Panc1 (cell line): ENCODE results near the gene CNTNAP1.

Experiments used
- POLR2AphosphoS5 ChIP-seq: IDR thresholded peaks from 2 replicates; pipeline ENCODE4 v1.6.1; 2012; ENCODE audit warnings: mild to moderate bottlenecking, low read depth, low read length, moderate library complexity
- SIN3A ChIP-seq: IDR thresholded peaks from 2 replicates; pipeline ENCODE4 v1.6.1; 2012; ENCODE audit warnings: low read depth, mild to moderate bottlenecking, low read length, moderate library complexity, borderline replicate concordance; ENCODE audit not compliant: insufficient read depth
- TCF7L2 ChIP-seq: IDR thresholded peaks from 2 replicates; pipeline ENCODE4 v1.6.1; 2011; ENCODE audit warnings: mild to moderate bottlenecking, low read depth, low read length, inconsistent platforms
- TF ChIP-seq, protein P1 (sequence below): fragments of 450-650 bp; IDR thresholded peaks from 2 replicates; pipeline ENCODE4 v1.5.1; 2017; ENCODE audit warnings: mild to moderate bottlenecking
- TF ChIP-seq, protein P2 (sequence below), 2 experiments: IDR thresholded peaks; 2 replicates each; pipeline ENCODE4 v1.6.1; 2011 to 2012; ENCODE audit warnings: low read depth in 2 of 2, control low read depth in 1 of 2, low read length in 1 of 2, mild to moderate bottlenecking in 1 of 2, moderate library complexity in 1 of 2; ENCODE audit not compliant: insufficient read depth in 1 of 2

DNA sequence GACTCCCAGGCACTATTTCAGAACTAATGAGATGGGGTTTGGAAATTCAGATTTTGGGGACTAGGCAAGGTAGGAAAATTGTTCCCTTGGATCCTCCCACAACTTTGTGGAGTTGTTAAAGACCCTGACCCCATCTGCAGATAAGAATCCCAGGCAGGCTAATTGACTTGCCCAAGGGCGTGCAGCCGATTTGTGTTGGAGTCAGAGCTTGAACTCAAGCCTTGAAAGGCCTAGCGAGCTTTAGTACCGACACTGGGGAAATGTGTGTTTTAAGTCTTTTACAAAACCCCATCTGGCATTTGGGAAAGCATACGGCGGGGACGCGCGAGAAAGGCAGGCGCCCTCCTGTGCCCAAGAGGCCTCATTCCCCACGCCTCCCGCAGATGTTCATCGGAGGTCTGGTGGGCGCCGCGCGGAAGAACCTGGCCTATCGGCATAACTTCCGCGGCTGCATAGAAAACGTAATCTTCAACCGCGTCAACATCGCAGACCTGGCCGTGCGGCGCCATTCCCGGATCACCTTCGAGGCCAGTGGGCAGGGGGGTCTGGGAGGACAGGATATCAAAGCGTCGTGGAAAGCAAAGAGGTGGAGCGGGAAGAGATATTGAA, 4.3 kb downstream of the CNTNAP1 start:
- TF ChIP-seq, protein P1, sequence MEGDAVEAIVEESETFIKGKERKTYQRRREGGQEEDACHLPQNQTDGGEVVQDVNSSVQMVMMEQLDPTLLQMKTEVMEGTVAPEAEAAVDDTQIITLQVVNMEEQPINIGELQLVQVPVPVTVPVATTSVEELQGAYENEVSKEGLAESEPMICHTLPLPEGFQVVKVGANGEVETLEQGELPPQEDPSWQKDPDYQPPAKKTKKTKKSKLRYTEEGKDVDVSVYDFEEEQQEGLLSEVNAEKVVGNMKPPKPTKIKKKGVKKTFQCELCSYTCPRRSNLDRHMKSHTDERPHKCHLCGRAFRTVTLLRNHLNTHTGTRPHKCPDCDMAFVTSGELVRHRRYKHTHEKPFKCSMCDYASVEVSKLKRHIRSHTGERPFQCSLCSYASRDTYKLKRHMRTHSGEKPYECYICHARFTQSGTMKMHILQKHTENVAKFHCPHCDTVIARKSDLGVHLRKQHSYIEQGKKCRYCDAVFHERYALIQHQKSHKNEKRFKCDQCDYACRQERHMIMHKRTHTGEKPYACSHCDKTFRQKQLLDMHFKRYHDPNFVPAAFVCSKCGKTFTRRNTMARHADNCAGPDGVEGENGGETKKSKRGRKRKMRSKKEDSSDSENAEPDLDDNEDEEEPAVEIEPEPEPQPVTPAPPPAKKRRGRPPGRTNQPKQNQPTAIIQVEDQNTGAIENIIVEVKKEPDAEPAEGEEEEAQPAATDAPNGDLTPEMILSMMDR: no peak
- TF ChIP-seq POLR2AphosphoS5 (no peak), SIN3A (no peak), TCF7L2 (no peak)
- TF ChIP-seq, protein P2, sequence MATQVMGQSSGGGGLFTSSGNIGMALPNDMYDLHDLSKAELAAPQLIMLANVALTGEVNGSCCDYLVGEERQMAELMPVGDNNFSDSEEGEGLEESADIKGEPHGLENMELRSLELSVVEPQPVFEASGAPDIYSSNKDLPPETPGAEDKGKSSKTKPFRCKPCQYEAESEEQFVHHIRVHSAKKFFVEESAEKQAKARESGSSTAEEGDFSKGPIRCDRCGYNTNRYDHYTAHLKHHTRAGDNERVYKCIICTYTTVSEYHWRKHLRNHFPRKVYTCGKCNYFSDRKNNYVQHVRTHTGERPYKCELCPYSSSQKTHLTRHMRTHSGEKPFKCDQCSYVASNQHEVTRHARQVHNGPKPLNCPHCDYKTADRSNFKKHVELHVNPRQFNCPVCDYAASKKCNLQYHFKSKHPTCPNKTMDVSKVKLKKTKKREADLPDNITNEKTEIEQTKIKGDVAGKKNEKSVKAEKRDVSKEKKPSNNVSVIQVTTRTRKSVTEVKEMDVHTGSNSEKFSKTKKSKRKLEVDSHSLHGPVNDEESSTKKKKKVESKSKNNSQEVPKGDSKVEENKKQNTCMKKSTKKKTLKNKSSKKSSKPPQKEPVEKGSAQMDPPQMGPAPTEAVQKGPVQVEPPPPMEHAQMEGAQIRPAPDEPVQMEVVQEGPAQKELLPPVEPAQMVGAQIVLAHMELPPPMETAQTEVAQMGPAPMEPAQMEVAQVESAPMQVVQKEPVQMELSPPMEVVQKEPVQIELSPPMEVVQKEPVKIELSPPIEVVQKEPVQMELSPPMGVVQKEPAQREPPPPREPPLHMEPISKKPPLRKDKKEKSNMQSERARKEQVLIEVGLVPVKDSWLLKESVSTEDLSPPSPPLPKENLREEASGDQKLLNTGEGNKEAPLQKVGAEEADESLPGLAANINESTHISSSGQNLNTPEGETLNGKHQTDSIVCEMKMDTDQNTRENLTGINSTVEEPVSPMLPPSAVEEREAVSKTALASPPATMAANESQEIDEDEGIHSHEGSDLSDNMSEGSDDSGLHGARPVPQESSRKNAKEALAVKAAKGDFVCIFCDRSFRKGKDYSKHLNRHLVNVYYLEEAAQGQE (IDR thresholded peaks at IDR 0.05; ENCODE audit: insufficient read depth in 1 of 2, low read depth in 2 of 2, low read length in 1 of 2): no peak
